NCI-H82 (cell line): ENCODE results near the gene ABHD18.
"Not testable (repeated sequence)": the region's sequence is repeated elsewhere in the genome, so short reads cannot be mapped to it uniquely, and the experiment has no call there.

ENCODE experiments used
- DNase-seq: peaks from one replicate; lab custom pipeline; 2025; lab: John Stamatoyannopoulos, UW

ABHD18 gene

GRCh38 chr4:127965062-127965802, at the start of gene ABHD18, which contains the start of gene MFSD8:
TSS of gene ABHD18 (plus strand) at chr4:127965406. CDS start at chr4:127982956, 17,550 bp downstream.
TSS of gene MFSD8 (minus strand) at chr4:127965173. CDS start at chr4:127965133, 40 bp downstream.
- peak; percentile 98 for DNase-seq

GRCh38 chr4:127916512-127916911, 48.7 kb upstream of the ABHD18 start:
- no peak for DNase-seq

GRCh38 chr4:127917151-127917550, 48.1 kb upstream of the ABHD18 start:
- DNase-seq: no peak

GRCh38 chr4:127920521-127920920, 44.7 kb upstream of the ABHD18 start:
- no peak for DNase-seq

GRCh38 chr4:127922226-127922625, 43.0 kb upstream of the ABHD18 start:
- DNase-seq: no peak

- DNase-seq: not testable (repeated sequence)
These were observed 39.5 kb upstream of the ABHD18 start for GRCh38 chr4:127925720-127926119.

GRCh38 chr4:127930175-127930574, 35.0 kb upstream of the ABHD18 start:
- no peak for DNase-seq

- not testable (repeated sequence) for DNase-seq
These were observed 33.4 kb upstream of the ABHD18 start for GRCh38 chr4:127931836-127932235.

GRCh38 chr4:127936974-127937373, 28.2 kb upstream of the ABHD18 start:
- DNase-seq: no peak

GRCh38 chr4:127957105-127957504, 8.1 kb upstream of the ABHD18 start:
- no peak for DNase-seq

- no peak for DNase-seq
These were observed 5.4 kb upstream of the ABHD18 start for GRCh38 chr4:127959794-127960193.

- not testable (repeated sequence) for DNase-seq
These were observed 1.4 kb upstream of the ABHD18 start for GRCh38 chr4:127963633-127964398.

- DNase-seq: peak; percentile 72
These were observed 662 bp upstream of the ABHD18 start for GRCh38 chr4:127964426-127965061.

GRCh38 chr4:127965803-127966175, 583 bp downstream of the ABHD18 start:
- DNase-seq: peak; percentile 62

GRCh38 chr4:127967141-127967775, 2.1 kb downstream of the ABHD18 start:
- peak; percentile 1 for DNase-seq

- no peak for DNase-seq
These were observed 3.4 kb downstream of the ABHD18 start for GRCh38 chr4:127968586-127968985.

- not testable (repeated sequence) for DNase-seq
These were observed 5.7 kb downstream of the ABHD18 start for GRCh38 chr4:127970925-127971324.

- DNase-seq: no peak
These were observed 10.0 kb downstream of the ABHD18 start for GRCh38 chr4:127975121-127975770.

GRCh38 chr4:127978930-127979329, 13.7 kb downstream of the ABHD18 start:
- no peak for DNase-seq

GRCh38 chr4:127982445-127982844, 17.2 kb downstream of the ABHD18 start:
- DNase-seq: no peak

- peak; percentile 1 for DNase-seq
These were observed 20.8 kb downstream of the ABHD18 start for GRCh38 chr4:127985989-127986388.

GRCh38 chr4:127988638-127989037, 23.4 kb downstream of the ABHD18 start:
- no peak for DNase-seq
